GM20431 (cell line): ENCODE measurements around the gene ARID5A.

Source experiments
- in situ Hi-C: fragments of 300-500 bp; cut with MseI, MboI; formaldehyde crosslinking; loops from one replicate; pipeline ENCODE4 v1.15.0; 2020; ENCODE audit warnings: low sequenced_read_pairs; ENCODE audit not compliant: unreplicated experiment

ARID5A gene

GRCh38 chr2:96591054-96591453 lies 54.5 kb downstream of the ARID5A start:
- in situ Hi-C loops: no loop called here

DNA sequence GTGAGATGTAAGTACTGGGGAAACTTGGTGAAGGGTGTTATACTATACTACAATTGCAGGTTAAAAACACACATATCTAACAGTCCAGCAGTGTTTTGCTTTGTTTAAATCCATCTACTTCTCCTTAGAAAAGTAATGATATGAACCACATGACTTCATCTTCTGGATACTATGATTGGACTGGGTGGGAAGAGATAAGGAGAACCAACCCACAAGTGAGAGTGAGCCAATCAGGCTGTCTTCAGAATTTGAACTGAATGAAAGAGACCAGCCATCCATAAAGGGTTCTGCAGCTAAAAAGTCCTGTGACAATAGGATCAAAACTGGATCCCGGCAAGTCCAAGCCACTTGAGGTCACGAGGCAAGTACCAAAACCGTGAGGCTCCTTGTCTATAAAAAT lies 54.9 kb downstream of the ARID5A start:
- in situ Hi-C loops: no loop called here

DNA sequence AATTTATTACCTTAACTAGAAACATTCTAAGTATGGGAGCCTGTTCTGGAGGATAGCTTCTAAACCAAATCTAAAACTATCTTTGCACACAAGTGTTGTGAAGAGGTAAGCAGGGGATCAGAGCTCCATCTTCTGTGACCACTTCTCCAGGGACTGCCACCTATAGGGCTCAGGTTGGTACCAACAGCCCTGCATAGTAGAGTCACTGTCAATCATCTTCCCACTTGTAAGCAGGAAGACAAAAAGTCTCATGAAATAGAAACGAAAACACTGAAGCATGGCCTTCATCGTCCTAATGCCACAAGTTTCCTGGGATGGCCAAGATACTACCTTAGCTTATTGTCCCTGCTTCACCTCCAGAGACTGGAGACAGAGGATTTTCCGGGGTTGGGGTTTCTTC lies 57.7 kb downstream of the ARID5A start:
- in situ Hi-C loops: no loop called here

DNA sequence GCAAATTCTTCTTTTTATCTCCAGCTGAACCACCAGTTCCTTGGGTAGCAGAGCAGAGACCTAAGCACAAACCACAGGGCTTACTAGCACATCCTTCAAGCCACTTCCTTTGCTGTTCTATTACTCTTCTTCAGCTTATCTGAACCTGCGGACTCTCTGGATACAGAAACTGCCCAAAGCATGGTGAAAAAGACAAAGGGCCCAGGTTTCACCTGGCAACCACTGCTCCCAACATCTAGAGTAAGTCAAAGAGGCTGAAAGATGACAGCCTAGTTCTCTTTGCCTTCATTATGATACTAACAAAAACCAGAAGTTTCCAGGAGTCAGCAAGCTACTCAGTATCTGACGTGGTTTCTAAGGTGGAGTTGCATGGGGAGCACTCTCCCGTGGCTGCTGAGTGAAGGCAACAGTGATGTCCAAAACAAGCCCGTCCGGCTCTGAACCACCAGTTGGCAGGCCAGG lies 58.2 kb downstream of the ARID5A start:
- in situ Hi-C loops: no loop called here

- in situ Hi-C loops: no loop called here
Measured at GRCh38 chr2:96596596-96596995, 60.0 kb downstream of the ARID5A start.

GRCh38 chr2:96599941-96600340 lies 63.4 kb downstream of the ARID5A start:
- in situ Hi-C loops: no loop called here

DNA sequence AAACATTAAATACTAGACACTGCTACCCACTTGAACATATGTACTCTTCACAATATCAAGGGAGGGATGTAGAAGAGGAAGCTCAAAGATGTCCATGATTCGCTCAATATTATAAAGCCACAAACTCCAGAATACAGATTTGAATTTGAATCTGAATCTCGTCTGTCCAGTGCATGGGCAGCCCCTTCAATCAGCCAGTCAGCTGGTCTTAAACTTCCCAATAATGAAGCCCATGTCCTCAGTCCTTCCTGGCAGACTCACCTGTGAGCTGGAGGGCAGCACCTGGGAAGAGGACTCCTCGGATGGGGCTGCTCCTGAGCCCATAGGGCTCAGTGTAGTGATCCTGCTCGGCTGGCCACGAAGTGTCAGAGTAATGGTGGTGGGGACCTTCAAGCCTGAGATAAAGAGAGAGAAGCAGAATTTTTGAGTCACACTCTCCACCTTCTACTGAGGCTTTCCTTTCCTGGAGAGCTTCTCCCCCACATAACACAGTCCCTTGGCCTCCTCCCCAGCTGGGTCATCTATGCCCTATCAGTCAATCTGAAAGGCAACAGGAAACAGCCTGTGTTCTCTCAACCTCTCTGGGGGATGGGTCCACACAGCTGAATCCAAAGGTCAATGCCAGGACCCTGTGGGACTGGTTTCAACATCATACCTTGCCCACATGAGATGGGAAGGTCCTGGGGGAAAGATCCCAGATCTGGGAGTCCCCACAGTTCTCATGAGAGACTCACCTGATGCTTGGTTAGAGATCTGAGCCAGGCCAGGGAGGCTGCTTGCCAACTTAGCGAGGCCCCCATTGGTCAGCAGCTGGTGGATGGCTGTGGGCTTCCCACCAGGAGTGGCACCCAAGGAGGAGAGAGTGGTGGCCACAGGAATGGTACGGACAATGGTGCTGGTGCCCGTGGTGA lies 65.1 kb downstream of the ARID5A start:
- in situ Hi-C loops: no loop called here
